ENCODE results near the gene C1QTNF12.
"Not testable (repeated sequence)": the region's sequence is repeated elsewhere in the genome, so short reads cannot be mapped to it uniquely, and the experiment has no call there.

C1QTNF12 gene

DNA sequence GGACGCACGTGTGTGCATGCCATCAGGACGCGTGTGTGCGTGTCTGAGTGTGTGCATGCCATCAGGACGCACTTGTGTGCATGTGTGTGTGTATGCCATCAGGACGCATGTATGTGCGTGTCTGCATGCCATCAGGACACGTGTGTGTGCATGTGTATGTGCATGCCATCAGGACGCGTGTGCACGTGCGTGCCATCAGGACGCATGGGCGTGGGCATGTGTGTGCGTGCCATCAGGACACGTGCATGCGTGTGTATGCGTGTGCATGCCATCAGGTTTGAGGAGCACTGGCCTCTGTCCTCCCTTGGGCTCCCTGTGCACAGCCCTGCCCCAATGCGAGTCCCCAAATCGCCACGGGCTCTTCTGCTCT lies 12.6 kb upstream of the C1QTNF12 start:
- no peak for DNase-seq

DNA sequence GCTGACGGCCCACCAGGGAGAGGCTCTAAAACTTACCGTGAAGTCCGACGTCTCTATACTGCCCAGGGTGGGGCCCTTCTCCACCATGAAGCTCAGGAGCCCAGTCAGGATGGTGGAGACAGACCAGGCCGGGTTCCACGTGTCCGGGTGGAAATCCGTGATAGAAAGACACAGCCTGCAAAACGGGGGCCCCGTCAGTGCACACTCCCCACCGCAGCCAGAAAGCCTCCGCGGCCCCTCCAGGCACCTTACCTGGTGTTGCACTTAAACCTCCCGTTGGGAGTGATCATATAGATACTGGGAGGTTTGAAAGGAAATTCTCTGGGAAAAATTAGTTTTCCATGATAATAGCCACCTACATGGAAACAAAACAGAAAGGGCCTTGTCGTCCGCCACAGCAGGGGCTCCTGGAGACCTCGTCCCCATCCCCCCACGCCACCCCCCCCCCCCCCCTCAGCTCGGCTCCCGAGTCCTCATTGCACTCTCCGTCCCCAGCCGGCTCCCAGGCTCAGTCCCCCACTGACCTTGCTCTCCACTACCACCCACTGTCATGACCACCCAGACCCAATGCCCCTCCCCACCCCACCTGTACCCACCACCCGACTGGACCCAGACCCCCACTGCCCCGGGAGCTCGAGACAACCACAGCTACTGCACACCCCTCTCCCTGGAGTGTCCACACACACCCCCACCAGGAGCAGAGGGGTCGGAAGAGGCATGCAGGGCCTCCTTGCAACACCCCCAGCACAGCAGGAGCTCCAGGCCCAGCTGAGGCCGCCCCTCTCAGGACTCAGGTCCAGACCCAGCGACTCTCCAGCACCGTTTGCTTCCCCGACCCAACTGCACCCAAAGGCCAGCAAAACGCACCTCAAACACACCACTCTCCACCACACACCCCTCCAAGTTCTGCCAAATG lies 10.7 kb upstream of the C1QTNF12 start:
- no peak for DNase-seq

DNA sequence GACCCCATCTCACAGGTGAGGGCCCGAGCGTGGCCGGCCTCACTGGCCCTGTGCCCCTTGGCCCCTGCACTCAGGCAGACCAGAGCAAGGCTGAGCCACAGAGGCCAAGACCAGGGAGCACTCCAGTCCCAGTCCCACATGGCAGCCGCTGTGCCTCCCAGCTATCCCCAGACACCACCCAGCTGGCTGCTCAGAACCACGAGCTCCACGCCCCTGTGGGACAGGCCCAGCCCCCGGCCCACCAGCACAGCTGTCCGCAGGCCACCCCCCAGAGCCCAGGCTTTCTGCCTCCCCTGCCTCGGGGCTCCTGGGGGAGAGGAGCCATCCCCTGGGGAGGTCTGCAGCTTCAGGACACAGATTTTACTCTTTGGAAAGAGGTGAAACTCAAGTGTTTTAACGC lies 9.1 kb upstream of the C1QTNF12 start:
- DNase-seq, result no peak

DNA sequence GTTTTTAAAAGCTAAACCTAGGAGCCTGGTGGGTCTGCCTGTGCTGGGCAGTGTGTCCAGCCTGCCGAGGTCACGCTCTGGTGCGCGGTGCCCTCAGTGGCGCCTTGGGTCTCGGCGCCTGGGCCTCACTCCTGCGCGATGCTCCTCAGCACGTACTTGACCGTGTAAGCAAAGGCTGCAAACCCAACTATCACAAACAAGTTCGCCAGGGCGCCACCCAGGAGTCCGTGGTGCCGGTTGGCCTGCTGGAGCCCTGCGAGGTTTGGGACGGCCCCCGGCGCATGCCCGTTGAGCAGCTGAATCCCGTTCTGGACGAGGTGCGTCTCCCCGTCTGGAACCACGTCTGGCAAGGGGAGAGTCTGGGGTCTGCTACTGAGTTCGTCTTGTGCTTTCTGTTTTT lies 8.6 kb upstream of the C1QTNF12 start:
- no peak for DNase-seq

DNA sequence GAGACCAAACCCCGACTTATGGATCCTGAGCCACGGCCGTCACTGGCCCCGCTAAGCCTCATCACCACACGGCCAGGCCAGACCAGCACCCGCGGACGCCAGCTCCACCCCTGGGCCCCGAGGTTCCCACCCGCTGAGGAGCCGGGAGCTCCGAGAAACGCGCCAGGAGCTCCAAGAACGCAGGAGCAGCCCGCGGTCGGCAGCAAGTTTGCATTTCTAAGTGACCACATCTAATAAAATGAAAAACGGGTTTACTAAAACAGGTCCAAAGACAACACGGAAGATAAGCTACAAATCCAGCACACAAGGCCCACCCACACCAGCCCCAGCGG lies 8.1 kb upstream of the C1QTNF12 start:
- no peak for DNase-seq

DNA sequence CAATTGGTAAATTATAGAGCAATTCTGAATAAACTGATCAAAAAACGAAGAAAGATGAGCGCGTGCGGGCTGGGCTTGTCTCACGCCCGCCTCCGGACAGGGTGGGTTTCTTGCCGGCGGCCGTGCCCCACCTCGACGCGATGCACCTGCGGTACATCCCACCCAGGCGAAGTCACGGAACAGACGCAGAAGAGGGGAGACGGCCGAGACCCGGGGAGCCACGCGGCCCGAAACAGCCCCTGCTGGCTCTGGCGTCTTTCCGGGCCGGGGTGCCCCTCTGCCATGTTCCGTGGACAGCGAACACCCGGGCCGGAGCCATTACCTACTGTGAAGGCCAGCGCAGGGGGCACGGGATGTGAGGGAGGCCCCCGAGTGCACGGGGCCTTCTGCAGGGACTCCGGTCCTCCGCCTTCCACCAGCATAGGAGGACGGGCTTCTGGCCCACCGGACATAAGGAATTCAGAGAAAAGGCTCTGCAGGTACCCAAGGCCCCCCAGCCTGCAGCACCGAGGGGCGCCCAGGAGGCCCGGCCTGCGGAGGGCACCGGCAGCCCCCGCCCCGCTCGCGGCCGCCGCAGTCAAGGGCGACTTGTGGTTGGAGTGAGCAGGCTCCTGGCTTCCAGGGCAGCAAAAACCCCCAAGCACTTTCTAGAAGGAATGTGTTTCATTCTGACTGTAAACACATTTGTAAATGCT lies 7.6 kb upstream of the C1QTNF12 start:
- no peak for DNase-seq

GRCh38 chr1:1253314-1253713 lies 6.8 kb upstream of the C1QTNF12 start:
- DNase-seq, result no peak

GRCh38 chr1:1250786-1251284 lies 4.3 kb upstream of the C1QTNF12 start:
- no peak for DNase-seq

DNA sequence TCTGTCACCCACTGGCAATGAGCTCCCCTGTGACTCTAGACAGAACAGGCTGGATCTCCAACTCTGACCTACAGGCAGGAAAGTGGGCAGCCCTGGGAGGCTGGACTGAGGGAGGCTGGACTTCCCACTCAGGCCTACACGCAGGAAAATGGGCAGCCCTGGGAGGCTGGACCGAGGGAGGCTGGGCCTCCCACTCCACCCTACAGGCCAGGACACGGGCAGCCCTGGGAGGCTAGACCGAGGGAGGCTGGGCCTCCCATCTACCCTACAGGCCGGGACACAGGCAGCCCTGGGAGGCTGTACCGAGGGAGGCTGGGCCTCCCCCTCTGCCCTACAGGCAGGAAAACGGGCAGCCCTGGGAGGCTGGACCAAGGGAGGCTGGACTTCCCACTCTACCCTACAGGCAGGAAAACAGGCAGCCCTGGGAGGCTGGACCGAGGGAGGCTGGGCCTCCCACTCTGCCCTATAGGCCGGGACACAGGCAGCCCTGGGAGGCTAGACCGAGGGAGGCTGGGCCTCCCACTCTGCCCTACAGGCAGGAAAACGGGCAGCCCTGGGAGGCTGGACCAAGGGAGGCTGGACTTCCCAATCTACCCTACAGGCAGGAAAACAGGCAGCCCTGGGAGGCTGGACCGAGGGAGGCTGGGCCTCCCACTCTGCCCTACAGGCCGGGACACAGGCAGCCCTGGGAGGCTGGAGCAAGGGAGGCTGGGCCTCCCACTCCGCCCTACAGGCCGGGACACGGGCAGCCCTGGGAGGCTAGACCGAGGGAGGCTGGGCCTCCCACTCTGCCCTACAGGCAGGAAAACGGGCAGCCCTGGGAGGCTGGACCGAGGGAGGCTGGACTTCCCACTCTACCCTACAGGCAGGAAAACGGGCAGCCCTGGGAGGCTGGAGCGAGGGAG lies 1.7 kb upstream of the C1QTNF12 start:
- not testable (repeated sequence) for DNase-seq

DNA sequence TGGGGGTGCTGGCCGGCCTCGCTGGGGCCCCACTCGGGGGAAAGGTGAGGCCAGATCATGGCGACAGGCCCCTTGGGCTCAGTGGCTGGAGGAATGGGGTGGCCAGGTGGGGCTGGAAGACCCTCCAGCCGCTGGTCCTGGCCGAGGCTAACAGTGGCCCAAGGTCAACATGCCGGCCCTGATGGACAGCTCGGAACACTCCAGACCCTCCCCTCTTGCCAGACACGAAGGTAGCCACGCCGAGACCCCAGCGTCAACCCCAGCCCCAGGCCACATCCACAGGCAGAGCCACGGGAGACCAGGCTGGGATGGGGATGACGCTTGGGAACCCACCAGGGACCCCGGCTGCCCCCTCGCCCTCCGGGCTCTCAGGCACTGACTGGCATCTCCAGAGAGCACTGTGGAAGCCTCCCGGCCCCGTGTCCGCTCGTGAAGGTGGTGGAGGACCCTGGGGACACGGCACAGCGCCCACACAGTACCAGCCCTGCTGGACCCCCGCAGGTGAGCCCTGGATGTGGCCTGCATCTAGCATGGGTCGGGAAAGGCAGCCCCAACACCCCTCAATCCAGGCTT lies 905 bp upstream of the C1QTNF12 start:
- no peak for DNase-seq

GRCh38 chr1:1245817-1246576 lies 525 bp downstream of the C1QTNF12 start:
- DNase-seq, result no peak

DNA sequence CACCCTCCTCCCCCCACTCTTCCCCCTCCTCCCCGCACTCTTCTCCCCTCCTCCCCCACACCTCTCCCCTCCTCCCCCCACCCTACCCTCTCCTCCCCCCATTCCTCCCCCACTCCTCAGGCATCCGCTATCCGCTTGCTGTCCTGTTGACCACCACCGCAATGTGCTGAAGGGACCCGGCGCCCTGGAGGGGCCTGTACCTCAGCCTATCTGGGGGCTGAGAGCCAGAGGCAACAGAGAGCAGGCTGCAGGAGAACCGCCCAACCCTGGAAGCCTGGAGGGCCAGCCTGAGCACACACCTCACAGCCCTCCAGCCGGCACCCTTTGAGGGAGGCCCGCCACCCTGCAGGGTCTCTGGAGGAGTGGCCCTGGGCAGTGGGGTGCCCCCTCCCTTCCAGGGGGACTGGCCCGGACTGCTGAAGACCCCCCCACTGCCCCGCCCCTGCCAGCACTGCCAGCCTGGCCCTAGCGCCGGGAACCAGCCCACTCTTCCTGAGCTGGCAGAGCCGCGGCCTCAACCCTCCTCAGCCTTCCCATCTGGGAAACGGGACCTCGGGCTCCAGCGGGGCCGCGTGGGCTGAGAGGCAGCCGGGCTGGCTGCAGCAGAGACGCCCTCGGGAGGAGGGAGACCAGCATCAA lies 1.2 kb downstream of the C1QTNF12 start:
- DNase-seq, result no peak

DNA sequence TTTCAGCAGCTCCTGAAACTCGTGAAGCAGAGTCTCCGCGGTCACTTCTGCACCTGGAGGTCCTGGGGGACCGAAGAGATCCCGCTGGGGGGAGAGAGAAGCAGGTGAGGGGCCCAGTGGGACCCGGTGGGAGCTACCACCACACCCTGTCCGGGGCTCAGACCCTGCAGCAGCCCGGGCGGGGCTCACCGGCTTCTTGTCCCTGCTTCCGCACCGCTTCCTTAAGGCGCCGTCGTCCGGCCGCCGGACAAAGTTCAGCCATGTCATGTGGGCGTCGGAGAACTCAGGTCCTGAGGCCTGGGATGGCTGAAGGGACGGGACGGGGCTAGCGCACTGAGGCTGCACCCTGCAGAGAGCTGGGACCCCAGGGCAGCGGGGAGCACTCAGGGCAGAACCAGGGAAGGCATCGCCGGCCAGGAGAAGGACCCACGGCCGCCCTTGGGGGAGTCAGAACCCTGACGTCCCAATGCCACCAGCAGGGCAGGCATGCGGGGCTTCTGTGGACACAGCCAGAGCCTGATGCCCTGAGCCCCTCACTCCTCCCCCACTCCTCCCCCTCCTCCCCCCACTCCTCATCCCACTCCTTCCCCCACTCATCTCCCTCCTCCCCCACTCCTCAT lies 2.2 kb downstream of the C1QTNF12 start:
- no peak for DNase-seq

- DNase-seq, result no peak
Measured at GRCh38 chr1:1243807-1244191, 2.7 kb downstream of the C1QTNF12 start.

GRCh38 chr1:1243266-1243660 lies 3.3 kb downstream of the C1QTNF12 start:
- no peak for DNase-seq

GRCh38 chr1:1242461-1243265 lies 3.9 kb downstream of the C1QTNF12 start:
- DNase-seq, result no peak

DNA sequence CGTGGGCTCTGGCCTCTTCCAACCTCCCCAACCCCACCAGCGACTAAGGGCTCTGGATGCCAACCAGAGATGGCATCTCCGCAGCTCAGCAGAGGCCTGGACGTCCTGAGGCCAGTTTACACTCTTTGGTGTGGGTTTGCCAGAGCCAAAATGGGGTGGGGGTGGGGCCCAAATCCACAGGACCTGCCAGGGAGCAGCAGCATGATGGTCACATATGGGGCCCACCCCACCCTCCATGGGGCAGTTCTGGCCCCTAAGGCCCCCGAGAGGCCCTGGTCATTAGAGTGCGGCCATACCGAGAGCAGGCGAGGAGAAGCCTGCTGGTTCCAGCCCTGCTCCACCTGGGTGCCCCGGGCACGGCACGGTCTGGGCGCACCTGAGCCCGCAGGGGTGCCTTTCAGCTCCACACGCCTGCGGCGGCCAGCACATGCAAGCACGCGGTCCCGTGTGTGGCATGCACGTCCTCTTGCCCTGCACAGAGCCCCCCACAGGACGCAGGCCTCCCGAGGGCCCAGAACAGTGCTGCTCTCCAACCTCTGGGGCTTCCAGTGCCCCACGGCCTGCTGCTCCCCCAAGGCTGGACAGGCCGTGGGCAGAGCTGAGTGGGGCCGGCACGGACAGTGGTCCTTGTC lies 4.8 kb downstream of the C1QTNF12 start:
- no peak for DNase-seq

- no peak for DNase-seq
Measured at GRCh38 chr1:1240822-1241587, 5.5 kb downstream of the C1QTNF12 start.

GRCh38 chr1:1240348-1240732 lies 6.2 kb downstream of the C1QTNF12 start:
- no peak for DNase-seq
